H9 (cell line): ENCODE measurements around the gene GATD1. TPM values are rescaled to one million over a fixed set of nuclear protein-coding genes. Genes with fewer than 3 reads are reported as not detected.
A peak's percentile ranks its signal among the peaks of the same experiment; 100 is the strongest.

Experiments
- DNase-seq: peaks from one replicate; pipeline ENCODE4 v3.0.0-alpha.2; 2017
- H2AFZ ChIP-seq: one replicate; pipeline ENCODE4 v1.6.1; 2013; ENCODE audit warnings: mild to moderate bottlenecking, low read length, control low read depth, moderate library complexity
- H2AK5ac ChIP-seq: 2 replicates; pipeline ENCODE4 v1.6.1; 2013; ENCODE audit warnings: low read length, control low read depth, mixed read lengths; ENCODE audit not compliant: insufficient read length
- H2BK120ac ChIP-seq: one replicate; pipeline ENCODE4 v1.6.1; 2013; ENCODE audit warnings: low read depth, mild to moderate bottlenecking, low read length, control low read depth, inconsistent platforms; ENCODE audit not compliant: poor library complexity, severe bottlenecking
- H2BK12ac ChIP-seq: 2 replicates; pipeline ENCODE4 v1.6.1; 2013; ENCODE audit warnings: low read length, control low read depth, mixed read lengths, low read depth; ENCODE audit not compliant: insufficient read length
- H2BK15ac ChIP-seq: 2 replicates; pipeline ENCODE4 v1.6.1; 2013; ENCODE audit warnings: low read depth, low read length, control low read depth
- H2BK20ac ChIP-seq: one replicate; pipeline ENCODE4 v1.6.1; 2013; ENCODE audit warnings: low read depth, mild to moderate bottlenecking, low read length, control low read depth, inconsistent platforms; ENCODE audit not compliant: poor library complexity, severe bottlenecking
- H2BK5ac ChIP-seq: 2 replicates; pipeline ENCODE4 v1.6.1; 2013; ENCODE audit warnings: low read length, control low read depth, mixed read lengths; ENCODE audit not compliant: insufficient read length
- H3K14ac ChIP-seq: 2 replicates; pipeline ENCODE4 v1.6.1; 2013; ENCODE audit warnings: low read length, control low read depth; ENCODE audit not compliant: insufficient read depth
- H3K18ac ChIP-seq: 2 replicates; pipeline ENCODE4 v1.6.1; 2013; ENCODE audit warnings: low read depth, mild to moderate bottlenecking, mixed read lengths, low read length, control low read depth; ENCODE audit not compliant: insufficient read length
- H3K23ac ChIP-seq: 2 replicates; pipeline ENCODE4 v1.6.1; 2013; ENCODE audit warnings: low read length, control low read depth, mixed read lengths, low read depth; ENCODE audit not compliant: insufficient read length
- H3K23me2 ChIP-seq: 2 replicates; pipeline ENCODE4 v1.6.1; 2013; ENCODE audit warnings: low read depth, mild to moderate bottlenecking, mixed read lengths, low read length, control low read depth; ENCODE audit not compliant: insufficient read length, poor library complexity, severe bottlenecking
- H3K27ac ChIP-seq: 2 replicates; pipeline ENCODE4 v1.5.1; 2013; ENCODE audit warnings: low read length, control low read depth, mixed read lengths, low read depth; ENCODE audit not compliant: insufficient read length
- H3K27me3 ChIP-seq: 2 replicates; pipeline ENCODE4 v1.6.1; 2013; ENCODE audit warnings: low read length, control low read depth, inconsistent platforms; ENCODE audit not compliant: insufficient read depth
- H3K4ac ChIP-seq: 2 replicates; pipeline ENCODE4 v1.6.1; 2013; ENCODE audit warnings: low read depth, mild to moderate bottlenecking, control low read depth, inconsistent platforms, low read length, moderate library complexity
- H3K4me1 ChIP-seq: 2 replicates; pipeline ENCODE4 v1.6.1; 2013; ENCODE audit warnings: low read length, control low read depth, inconsistent platforms; ENCODE audit not compliant: insufficient read depth
- H3K4me2 ChIP-seq: 2 replicates; pipeline ENCODE4 v1.6.1; 2013; ENCODE audit warnings: low read length, control low read depth, mixed read lengths; ENCODE audit not compliant: insufficient read length, insufficient read depth
- H3K56ac ChIP-seq: 2 replicates; pipeline ENCODE4 v1.6.1; 2013; ENCODE audit warnings: low read depth, mild to moderate bottlenecking, mixed read lengths, low read length, control low read depth; ENCODE audit not compliant: insufficient read length
- H3K79me1 ChIP-seq: 2 replicates; pipeline ENCODE4 v1.6.1; 2013; ENCODE audit warnings: low read depth, mild to moderate bottlenecking, moderate library complexity, low read length, control low read depth, inconsistent platforms; ENCODE audit not compliant: insufficient read depth, poor library complexity, severe bottlenecking
- H3K79me2 ChIP-seq: 2 replicates; pipeline ENCODE4 v1.6.1; 2013; ENCODE audit warnings: low read length, control low read depth, inconsistent platforms; ENCODE audit not compliant: insufficient read depth
- H3K9ac ChIP-seq: 2 replicates; pipeline ENCODE4 v1.6.1; 2013; ENCODE audit warnings: low read length, control low read depth, mixed read lengths; ENCODE audit not compliant: insufficient read length; ENCODE audit errors: extremely low read depth
- H3K9me3 ChIP-seq: one replicate; pipeline ENCODE4 v1.6.1; 2013; ENCODE audit warnings: low read depth, low read length, inconsistent platforms; ENCODE audit not compliant: control insufficient read depth
- H3T11ph ChIP-seq: one replicate; pipeline ENCODE4 v1.6.1; 2013; ENCODE audit warnings: mild to moderate bottlenecking, low read length, control low read depth, inconsistent platforms
- H4K20me1 ChIP-seq: one replicate; pipeline ENCODE4 v1.6.1; 2013; ENCODE audit not compliant: control insufficient read depth, insufficient read length, insufficient read depth
- H4K5ac ChIP-seq: 2 replicates; pipeline ENCODE4 v1.6.1; 2013; ENCODE audit warnings: low read depth, mild to moderate bottlenecking, mixed read lengths, low read length, control low read depth; ENCODE audit not compliant: insufficient read length
- H4K8ac ChIP-seq: replicated peaks from 2 replicates; pipeline ENCODE4 v1.6.1; 2013; ENCODE audit warnings: low read length, control low read depth, mixed read lengths, low read depth; ENCODE audit not compliant: insufficient read length
- H4K91ac ChIP-seq: 2 replicates; pipeline ENCODE4 v1.6.1; 2013; ENCODE audit warnings: low read depth, mild to moderate bottlenecking, moderate library complexity, mixed read lengths, low read length, control low read depth; ENCODE audit not compliant: insufficient read length
- H3K27ac Mint-ChIP-seq, 3 experiments: 2 replicates in 2 of 3; 3 replicates in 1 of 3; pipeline ENCODE4 v1.8.0; 2020 to 2021; ENCODE audit warnings: mixed read lengths in 3 of 3, mild to moderate bottlenecking in 1 of 3, moderate library complexity in 1 of 3
- H3K27me3 Mint-ChIP-seq: 2 replicates; pipeline ENCODE4 v1.8.0; 2021; ENCODE audit warnings: low read depth, mild to moderate bottlenecking, moderate library complexity, mixed read lengths
- H3K36me3 Mint-ChIP-seq, 3 experiments: 2 replicates in 2 of 3; 3 replicates in 1 of 3; pipeline ENCODE4 v1.8.0; 2020 to 2021; ENCODE audit warnings: low read depth in 3 of 3, mixed read lengths in 3 of 3; ENCODE audit not compliant: insufficient read depth in 1 of 3
- H3K4me1 Mint-ChIP-seq, 2 experiments: 2 replicates each; pipeline ENCODE4 v1.8.0; 2020; ENCODE audit warnings: mixed read lengths in 2 of 2
- H3K4me3 Mint-ChIP-seq, 2 experiments: 2 replicates in 1 of 2; 3 replicates in 1 of 2; pipeline ENCODE4 v1.8.0; 2020 to 2021; ENCODE audit warnings: mild to moderate bottlenecking in 2 of 2, mixed read lengths in 2 of 2, moderate library complexity in 1 of 2
- H3K9me3 Mint-ChIP-seq, 2 experiments: 2 replicates in 1 of 2; 3 replicates in 1 of 2; pipeline ENCODE4 v1.8.0; 2020; ENCODE audit warnings: mild to moderate bottlenecking in 2 of 2, mixed read lengths in 2 of 2, moderate library complexity in 1 of 2
- CTCF ChIP-seq: fragments of 200-600 bp; sonication (generic); conservative IDR thresholded peaks from 3 replicates; pipeline ENCODE4 v1.8.0; 2021; ENCODE audit warnings: antibody characterized with exemption, mild to moderate bottlenecking
- WGBS: extraction: QIAGEN DNeasy Blood & Tissue Kit; methylation state at CpG from one replicate; pipeline ENCODE4 v1.1.7; 2013; ENCODE audit warnings: missing lambda C conversion rate, low lambda C conversion rate, mixed read lengths; ENCODE audit not compliant: insufficient read length; ENCODE audit errors: extremely low coverage; 5-methylcytosine and 5-hydroxymethylcytosine counted together
- total RNA-seq: library from RNA; stranded (reverse); gene quantifications from 2 replicates; pipeline ENCODE4 v1.2.1, GENCODE V29; 2021

The GATD1 gene
- total RNA-seq, 1 experiment from 2014 or later = 60.0 TPM

DNA sequence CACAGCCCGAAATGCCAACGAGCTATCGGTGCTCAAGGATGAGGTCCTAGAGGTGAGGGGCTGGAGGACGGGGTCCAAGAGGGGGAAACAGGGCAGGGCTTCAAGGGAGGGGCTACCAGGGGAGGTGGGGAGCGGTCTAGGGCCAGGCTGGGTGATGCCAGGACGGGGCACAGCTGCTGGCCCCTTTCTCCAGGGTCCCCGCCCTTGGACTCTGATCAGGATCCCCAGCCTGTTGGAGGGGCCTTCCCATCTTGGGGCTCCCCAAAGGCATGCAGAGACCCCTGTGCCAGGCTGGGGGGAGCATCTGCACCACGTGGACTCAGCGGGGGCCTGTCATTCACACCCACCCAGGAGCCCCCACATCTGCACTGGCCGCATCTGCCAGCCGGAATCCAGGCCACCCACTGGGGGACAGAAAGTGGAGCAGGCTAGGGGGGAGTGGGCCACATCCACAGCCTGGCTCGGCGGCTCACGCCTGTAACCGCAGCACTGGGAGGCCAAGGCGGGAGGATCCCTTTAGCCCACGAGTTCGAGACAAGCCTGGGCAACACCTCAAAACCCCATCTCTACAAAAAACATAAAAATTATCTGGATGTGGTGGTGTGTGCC, 52.4 kb downstream of the GATD1 start:
- peak overlapping the region; percentile 61 to 72 for H3K4me3 Mint-ChIP-seq
- no peak overlapping the region for H3K23ac ChIP-seq
- no peak overlapping the region for H3K27ac Mint-ChIP-seq
- H2BK15ac ChIP-seq = no peak overlapping the region
- H3K56ac ChIP-seq = no peak overlapping the region
- peaks cover 5 to 22% of the 10 kb centered on the region in 2 experiments; a peak in 3 of 4 replicates for H3K4me1 Mint-ChIP-seq
- H3K9me3 ChIP-seq = no peaks in the 10 kb centered on the region
- H4K20me1 ChIP-seq = no peaks in the 10 kb centered on the region
- H4K91ac ChIP-seq = no peak overlapping the region
- no peak overlapping the region for H2BK20ac ChIP-seq
- H3K23me2 ChIP-seq = peaks cover 7% of the 10 kb centered on the region
- H3K27ac ChIP-seq = no peak overlapping the region
- H3K27me3 Mint-ChIP-seq = no peaks in the 10 kb centered on the region
- H3K27me3 ChIP-seq = no peaks in the 10 kb centered on the region
- no peak overlapping the region for H2BK120ac ChIP-seq
- H2AK5ac ChIP-seq = no peak overlapping the region
- H3K9me3 Mint-ChIP-seq = no peaks in the 10 kb centered on the region
- no peak overlapping the region for H4K8ac ChIP-seq
- H2BK12ac ChIP-seq = no peak overlapping the region
- H3K9ac ChIP-seq = no peak overlapping the region
- no peak for DNase-seq
- H3K4ac ChIP-seq = no peak overlapping the region
- no peaks in the 10 kb centered on the region for H3K79me2 ChIP-seq
- H3T11ph ChIP-seq = no peak overlapping the region
- H3K4me2 ChIP-seq = no peak overlapping the region
- no peak for TF ChIP-seq CTCF
- no peak overlapping the region for H3K14ac ChIP-seq
- no peaks in the 10 kb centered on the region for H3K79me1 ChIP-seq
- H2AFZ ChIP-seq = no peak overlapping the region
- H3K4me1 ChIP-seq = no peaks in the 10 kb centered on the region
- WGBS = no CpG with 5 or more reads among the region's 18 CpGs
- no peak overlapping the region for H4K5ac ChIP-seq
- H3K18ac ChIP-seq = no peak overlapping the region
- H2BK5ac ChIP-seq = no peak overlapping the region
- H3K36me3 Mint-ChIP-seq = peaks cover 0 to 8% (median 0%) of the 10 kb centered on the region in 3 experiments; a peak in 3 of 7 replicates
